Duodenal mucosa (tissue), 2 donors: ENCODE results near the gene BFAR.
A peak's percentile ranks its signal among the peaks of the same experiment; 100 is the strongest.
"Not testable (repeated sequence)": the region's sequence is repeated elsewhere in the genome, so short reads cannot be mapped to it uniquely, and the experiment has no call there.

Experiments used
- H3K27ac ChIP-seq: one replicate; pipeline ENCODE4 v1.7.0; 2013; ENCODE audit warnings: low read depth, low read length
- H3K27me3 ChIP-seq, 2 donors: one replicate each; pipeline ENCODE4 v1.7.0; 2013; ENCODE audit warnings: low read length in 2 of 2, control low read depth in 1 of 2; ENCODE audit not compliant: insufficient read depth in 2 of 2, control insufficient read depth in 1 of 2
- H3K36me3 ChIP-seq, 2 donors: one replicate each; pipeline ENCODE4 v1.7.0; 2013; ENCODE audit warnings: low read length in 2 of 2, control low read depth in 1 of 2; ENCODE audit not compliant: insufficient read depth in 2 of 2, control insufficient read depth in 1 of 2
- H3K4me1 ChIP-seq, 2 donors: one replicate each; pipeline ENCODE4 v1.7.0; 2013; ENCODE audit warnings: low read length in 2 of 2, control low read depth in 1 of 2; ENCODE audit not compliant: insufficient read depth in 2 of 2, control insufficient read depth in 1 of 2
- H3K4me3 ChIP-seq, 2 donors: one replicate each; pipeline ENCODE4 v1.7.0; 2013; ENCODE audit warnings: low read length in 2 of 2, low read depth in 1 of 2
- H3K9ac ChIP-seq, 2 donors: one replicate each; pipeline ENCODE4 v1.7.0; 2013; ENCODE audit warnings: low read length in 2 of 2, low read depth in 1 of 2
- H3K9me3 ChIP-seq, 2 donors: one replicate each; pipeline ENCODE4 v1.7.0; 2013; ENCODE audit warnings: low read length in 2 of 2, control low read depth in 1 of 2; ENCODE audit not compliant: control insufficient read depth in 1 of 2

Gene BFAR

GRCh38 chr16:14635395-14636165 is 2.8 kb downstream of the BFAR start:
- no peaks in the 10 kb centered on the region for H3K9me3 ChIP-seq
- H3K9ac ChIP-seq: peak overlapping the region; percentile 43 to 99
- no peaks in the 10 kb centered on the region for H3K27me3 ChIP-seq
- H3K4me3 ChIP-seq: peak overlapping the region; percentile 28 to 94
- peaks cover 0 to 15% of the 10 kb centered on the region in 2 donors for H3K36me3 ChIP-seq
- peaks cover 42 to 46% of the 10 kb centered on the region in 2 donors for H3K4me1 ChIP-seq
- H3K27ac ChIP-seq: peak overlapping the region; percentile 70

GRCh38 chr16:14636179-14636950 is 3.6 kb downstream of the BFAR start:
- H3K27ac ChIP-seq: peak overlapping the region; percentile 42
- H3K36me3 ChIP-seq: peaks cover 0 to 15% of the 10 kb centered on the region in 2 donors
- not testable (repeated sequence) for H3K9me3 ChIP-seq, H3K27me3 ChIP-seq, H3K4me3 ChIP-seq
- peaks cover 46 to 54% of the 10 kb centered on the region in 2 donors for H3K4me1 ChIP-seq
- H3K9ac ChIP-seq: peak overlapping the region; percentile 25 to 99

DNA sequence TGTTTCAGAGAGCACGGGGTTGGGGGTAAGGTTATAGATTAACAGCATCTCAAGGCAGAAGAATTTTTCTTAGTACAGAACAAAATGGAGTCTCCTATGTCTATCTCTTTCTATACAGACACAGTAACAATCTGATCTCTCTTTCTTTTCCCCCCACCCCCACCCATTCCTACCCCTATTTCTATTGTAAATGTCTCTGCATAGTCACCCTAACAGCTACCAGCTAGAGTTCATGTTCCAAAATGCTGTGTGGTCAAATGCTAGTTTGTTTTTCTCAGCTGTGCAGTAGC is 4.1 kb downstream of the BFAR start:
- not testable (repeated sequence) for H3K27me3 ChIP-seq, H3K4me3 ChIP-seq, H3K9me3 ChIP-seq
- H3K4me1 ChIP-seq: peaks cover 49 to 52% of the 10 kb centered on the region in 2 donors
- peak overlapping the region in 1 of 2 donors; percentile 44 for H3K9ac ChIP-seq
- H3K27ac ChIP-seq: peak overlapping the region; percentile 22
- H3K36me3 ChIP-seq: peaks cover 0 to 15% of the 10 kb centered on the region in 2 donors

- Histone ChIP-seq H3K4me1 (peaks cover 27 to 35% of the 10 kb centered on the region in 2 donors), H3K27ac (peak overlapping the region; percentile 74), H3K4me3 (peak overlapping the region in 1 of 2 donors; percentile 12), H3K9ac (peak overlapping the region; percentile 60), H3K36me3 (peaks cover 13 to 29% of the 10 kb centered on the region in 2 donors), H3K27me3 (no peaks in the 10 kb centered on the region), H3K9me3 (no peaks in the 10 kb centered on the region)
Measured at GRCh38 chr16:14640538-14640937, 7.8 kb downstream of the BFAR start.

DNA sequence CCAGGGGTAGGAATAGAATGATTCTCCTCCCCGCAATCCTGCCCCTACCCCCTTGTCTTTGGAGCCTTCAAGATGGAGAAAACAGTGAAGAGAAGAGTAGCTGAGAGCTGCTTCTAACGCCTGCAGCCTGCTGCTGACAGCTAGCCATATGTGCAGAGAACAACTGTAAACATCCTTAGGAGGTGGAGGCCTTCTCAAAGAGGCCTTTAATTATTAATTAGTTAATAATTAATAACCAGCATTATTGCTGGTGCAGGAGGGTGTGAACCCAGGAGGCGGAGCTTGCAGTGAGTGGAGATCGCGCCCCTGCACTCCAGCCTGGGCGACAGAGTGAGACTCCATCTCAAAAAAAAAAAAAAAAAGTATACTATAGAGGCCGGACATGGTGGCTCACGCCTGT is 8.5 kb downstream of the BFAR start:
- H3K27ac ChIP-seq: peak overlapping the region; percentile 74
- peaks cover 13 to 36% of the 10 kb centered on the region in 2 donors for H3K36me3 ChIP-seq
- no peaks in the 10 kb centered on the region for H3K27me3 ChIP-seq
- H3K4me1 ChIP-seq: peaks cover 22 to 29% of the 10 kb centered on the region in 2 donors
- H3K9me3 ChIP-seq: no peaks in the 10 kb centered on the region
- H3K9ac ChIP-seq: peak overlapping the region; percentile 25 to 60
- H3K4me3 ChIP-seq: peak overlapping the region; percentile 12 to 17

GRCh38 chr16:14641926-14642325 is 9.2 kb downstream of the BFAR start:
- Histone ChIP-seq H3K36me3 (peaks cover 13 to 39% of the 10 kb centered on the region in 2 donors), H3K9me3 (no peaks in the 10 kb centered on the region), H3K4me3 (no peak overlapping the region), H3K9ac (no peak overlapping the region), H3K27me3 (no peaks in the 10 kb centered on the region), H3K27ac (no peak overlapping the region), H3K4me1 (peaks cover 22 to 27% of the 10 kb centered on the region in 2 donors)

DNA sequence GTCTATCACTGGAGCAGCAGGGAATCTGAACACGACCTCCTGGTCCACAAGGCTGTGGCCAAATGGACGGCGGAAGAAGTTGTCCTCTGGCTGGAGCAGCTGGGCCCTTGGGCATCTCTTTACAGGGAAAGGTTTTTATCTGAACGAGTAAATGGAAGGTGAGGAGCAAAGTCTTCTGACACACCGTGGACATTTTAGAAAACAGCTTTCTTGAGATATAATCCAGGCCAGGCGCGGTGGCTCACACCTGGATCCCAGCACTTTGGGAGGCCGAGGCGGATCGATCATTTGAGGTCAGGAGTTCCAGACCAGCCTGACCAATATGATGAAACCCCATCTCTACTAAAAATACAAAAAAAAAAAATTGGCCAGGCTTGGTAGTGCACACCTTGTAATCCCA is 17.1 kb downstream of the BFAR start:
- Histone ChIP-seq H3K27me3 (no peaks in the 10 kb centered on the region), H3K36me3 (peaks cover 40 to 77% of the 10 kb centered on the region in 2 donors), H3K27ac (no peak overlapping the region), H3K4me1 (no peaks in the 10 kb centered on the region), H3K9me3 (no peaks in the 10 kb centered on the region), H3K9ac (no peak overlapping the region), H3K4me3 (no peak overlapping the region)

GRCh38 chr16:14650629-14651028 is 17.9 kb downstream of the BFAR start:
- Histone ChIP-seq H3K36me3 (peaks cover 33 to 75% of the 10 kb centered on the region in 2 donors), H3K27me3 (no peaks in the 10 kb centered on the region), H3K4me1 (peaks cover 2 to 4% of the 10 kb centered on the region in 2 donors), H3K27ac (no peak overlapping the region), H3K4me3 (no peak overlapping the region), H3K9me3 (no peaks in the 10 kb centered on the region), H3K9ac (no peak overlapping the region)

- Histone ChIP-seq H3K4me3 (no peak overlapping the region), H3K36me3 (peaks cover 30 to 65% of the 10 kb centered on the region in 2 donors), H3K9ac (no peak overlapping the region), H3K9me3 (no peaks in the 10 kb centered on the region), H3K27ac (no peak overlapping the region), H3K27me3 (no peaks in the 10 kb centered on the region), H3K4me1 (peaks cover 7 to 17% of the 10 kb centered on the region in 2 donors)
Measured at GRCh38 chr16:14652726-14653125, 20.0 kb downstream of the BFAR start.

- H3K4me1 ChIP-seq: peaks cover 7 to 17% of the 10 kb centered on the region in 2 donors
- H3K4me3 ChIP-seq: no peak overlapping the region
- no peak overlapping the region for H3K9ac ChIP-seq
- H3K27ac ChIP-seq: no peak overlapping the region
- H3K36me3 ChIP-seq: peaks cover 9 to 45% of the 10 kb centered on the region in 2 donors
- H3K27me3 ChIP-seq: no peaks in the 10 kb centered on the region
- H3K9me3 ChIP-seq: no peaks in the 10 kb centered on the region
Measured at GRCh38 chr16:14658063-14658462, 25.3 kb downstream of the BFAR start.
